Large intestine (tissue), 3 donors: Measurements from ENCODE around the gene CYP3A4. TPM values are rescaled to one million over a fixed set of nuclear protein-coding genes. Genes with fewer than 3 reads are reported as not detected.
"Not testable (repeated sequence)": the region's sequence is repeated elsewhere in the genome, so short reads cannot be mapped to it uniquely, and the experiment has no call there.

Experiments
- DNase-seq, 2 donors: peaks; one replicate each; pipeline versions ENCODE4 v3.0.0 to v3.0.0-alpha.2; 2013
- H3K27ac ChIP-seq: one replicate; pipeline ENCODE4 v1.5.1; 2013; ENCODE audit warnings: low read length
- H3K27me3 ChIP-seq: 2 replicates; pipeline ENCODE4 v1.6.1; 2013; ENCODE audit warnings: low read length; ENCODE audit not compliant: control insufficient read depth, insufficient read depth
- H3K36me3 ChIP-seq: 2 replicates; pipeline ENCODE4 v1.6.1; 2013; ENCODE audit warnings: low read length; ENCODE audit not compliant: control insufficient read depth, insufficient read depth
- H3K4me1 ChIP-seq: one replicate; pipeline ENCODE4 v1.6.1; 2013; ENCODE audit warnings: low read length; ENCODE audit not compliant: control insufficient read depth, insufficient read depth
- H3K4me3 ChIP-seq: one replicate; pipeline ENCODE4 v1.5.1; 2013; ENCODE audit warnings: low read length
- H3K9me3 ChIP-seq: one replicate; pipeline ENCODE4 v1.6.1; 2013; ENCODE audit warnings: mild to moderate bottlenecking, low read depth, low read length, moderate library complexity; ENCODE audit not compliant: control insufficient read depth
- WGBS: methylation state at CpG from one replicate; pipeline ENCODE4 v1.1.5; 2013; ENCODE audit warnings: low lambda C conversion rate; ENCODE audit not compliant: insufficient coverage; 5-methylcytosine and 5-hydroxymethylcytosine counted together
- polyA plus RNA-seq: library from polyadenylated mRNA; unstranded; fragments of 120-200 nt; gene quantifications from one replicate; pipeline ENCODE4 v1.2.1, GENCODE V29; 2013

The CYP3A4 gene
- polyA plus RNA-seq, 1 donor = 14.3 TPM

DNA sequence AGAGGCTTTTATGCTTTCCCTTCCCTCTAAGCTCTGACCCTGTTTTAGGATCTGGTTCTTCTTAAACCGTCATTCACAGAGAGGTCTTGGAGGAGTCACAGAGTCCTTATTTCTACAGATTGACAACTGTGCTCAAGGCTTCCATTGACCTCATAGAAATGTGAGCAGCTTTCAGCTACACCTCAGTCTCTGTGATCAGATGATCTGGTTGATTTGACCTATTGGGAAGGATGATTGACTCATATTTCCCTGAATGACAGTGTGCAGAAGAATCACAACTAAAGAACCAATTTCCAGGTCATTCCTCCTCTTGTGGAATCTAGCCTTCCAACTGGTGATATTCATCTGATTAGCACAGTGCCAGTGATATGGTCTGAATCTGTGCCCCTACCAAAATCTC, 3.4 kb downstream of the CYP3A4 start:
- Histone ChIP-seq H3K4me3 (no peak overlapping the region), H3K27ac (no peak overlapping the region), H3K36me3 (no peaks in the 10 kb centered on the region), H3K4me1 (peaks cover 18% of the 10 kb centered on the region), H3K9me3 (no peaks in the 10 kb centered on the region), H3K27me3 (no peaks in the 10 kb centered on the region)
- WGBS = no CpG with 5 or more reads among the region's 1 CpG
- DNase-seq = no peak

GRCh38 chr7:99779949-99780348, 4.0 kb downstream of the CYP3A4 start:
- H3K27ac ChIP-seq = no peak overlapping the region
- DNase-seq = no peak
- H3K27me3 ChIP-seq = no peaks in the 10 kb centered on the region
- no peak overlapping the region for H3K4me3 ChIP-seq
- no CpG with 5 or more reads among the region's 3 CpGs for WGBS
- H3K9me3 ChIP-seq = no peaks in the 10 kb centered on the region
- H3K4me1 ChIP-seq = peaks cover 18% of the 10 kb centered on the region
- no peaks in the 10 kb centered on the region for H3K36me3 ChIP-seq

- Histone ChIP-seq H3K36me3 (no peaks in the 10 kb centered on the region), H3K27ac (no peak overlapping the region), H3K4me3 (no peak overlapping the region), H3K9me3 (no peaks in the 10 kb centered on the region), H3K4me1 (peaks cover 9% of the 10 kb centered on the region), H3K27me3 (no peaks in the 10 kb centered on the region)
- WGBS = 100% methylated on average over 3 of the region's 5 CpGs
- DNase-seq = no peak
These were observed 5.1 kb downstream of the CYP3A4 start for GRCh38 chr7:99778880-99779279.

GRCh38 chr7:99773395-99773794, 10.6 kb downstream of the CYP3A4 start:
- peaks cover 16% of the 10 kb centered on the region for H3K4me1 ChIP-seq
- not testable (repeated sequence) for H3K27me3 ChIP-seq, H3K4me3 ChIP-seq, DNase-seq, H3K36me3 ChIP-seq, H3K9me3 ChIP-seq
- WGBS = no CpG with 5 or more reads among the region's 1 CpG
- peak overlapping the region; percentile 82 for H3K27ac ChIP-seq

DNA sequence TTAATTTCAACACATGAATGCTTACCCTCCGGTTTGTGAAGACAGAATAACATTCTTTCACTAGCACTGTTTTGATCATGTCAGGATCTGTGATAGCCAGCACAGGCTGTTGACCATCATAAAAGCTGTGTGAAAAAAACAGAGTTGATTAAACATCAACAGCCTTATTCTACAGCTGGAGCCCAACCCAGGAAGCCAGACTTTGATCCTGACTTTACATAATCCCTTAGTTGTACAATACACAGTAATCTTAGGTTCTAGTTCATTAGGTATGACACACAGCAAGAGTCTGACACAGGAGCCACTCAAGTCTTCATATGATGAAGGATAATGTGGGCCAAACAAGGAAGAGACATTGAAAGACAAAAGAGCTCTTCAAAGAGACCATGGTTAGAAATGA, 11.4 kb downstream of the CYP3A4 start:
- Histone ChIP-seq H3K27ac (peak overlapping the region; percentile 82), H3K4me3 (no peak overlapping the region), H3K9me3 (no peaks in the 10 kb centered on the region), H3K4me1 (peaks cover 16% of the 10 kb centered on the region), H3K36me3 (no peaks in the 10 kb centered on the region), H3K27me3 (no peaks in the 10 kb centered on the region)
- 40% methylated on average over 1 of the region's 1 CpG for WGBS
- peak; percentile 81 to 92 for DNase-seq

DNA sequence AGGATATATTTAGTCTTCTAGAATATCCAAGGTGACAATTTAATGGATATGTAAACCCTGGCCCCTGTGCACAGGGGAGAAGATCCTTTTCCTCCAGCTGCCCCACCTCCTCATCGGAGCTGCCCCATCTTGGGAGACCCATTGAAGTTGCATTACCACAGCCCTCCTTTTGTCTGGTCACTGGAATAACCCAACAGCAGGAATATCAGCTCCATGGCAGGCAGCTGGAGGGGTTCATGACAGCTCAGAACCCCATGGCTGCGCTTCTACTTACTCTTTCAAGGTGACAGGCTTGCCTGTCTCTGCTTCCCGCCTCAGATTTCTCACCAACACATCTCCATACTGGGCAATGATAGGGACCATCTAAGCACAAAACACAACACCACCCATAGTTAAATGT, 14.5 kb downstream of the CYP3A4 start:
- WGBS = no CpG with 5 or more reads among the region's 3 CpGs
- not testable (repeated sequence) for DNase-seq, H3K36me3 ChIP-seq, H3K9me3 ChIP-seq, H3K27me3 ChIP-seq, H3K27ac ChIP-seq, H3K4me3 ChIP-seq
- H3K4me1 ChIP-seq = peaks cover 11% of the 10 kb centered on the region

- no peak for DNase-seq
- no peaks in the 10 kb centered on the region for H3K9me3 ChIP-seq
- WGBS = no CpG with 5 or more reads among the region's 2 CpGs
- no peak overlapping the region for H3K27ac ChIP-seq
- H3K36me3 ChIP-seq = no peaks in the 10 kb centered on the region
- H3K4me3 ChIP-seq = no peak overlapping the region
- H3K4me1 ChIP-seq = peaks cover 11% of the 10 kb centered on the region
- no peaks in the 10 kb centered on the region for H3K27me3 ChIP-seq
These were observed 15.5 kb downstream of the CYP3A4 start for GRCh38 chr7:99768471-99768870.

GRCh38 chr7:99767662-99768061, 16.3 kb downstream of the CYP3A4 start:
- no peak for DNase-seq
- peaks cover 8% of the 10 kb centered on the region for H3K4me1 ChIP-seq
- no peaks in the 10 kb centered on the region for H3K27me3 ChIP-seq
- H3K36me3 ChIP-seq = no peaks in the 10 kb centered on the region
- WGBS = 86% methylated on average over 1 of the region's 1 CpG
- H3K27ac ChIP-seq = no peak overlapping the region
- no peak overlapping the region for H3K4me3 ChIP-seq
- H3K9me3 ChIP-seq = no peaks in the 10 kb centered on the region

DNA sequence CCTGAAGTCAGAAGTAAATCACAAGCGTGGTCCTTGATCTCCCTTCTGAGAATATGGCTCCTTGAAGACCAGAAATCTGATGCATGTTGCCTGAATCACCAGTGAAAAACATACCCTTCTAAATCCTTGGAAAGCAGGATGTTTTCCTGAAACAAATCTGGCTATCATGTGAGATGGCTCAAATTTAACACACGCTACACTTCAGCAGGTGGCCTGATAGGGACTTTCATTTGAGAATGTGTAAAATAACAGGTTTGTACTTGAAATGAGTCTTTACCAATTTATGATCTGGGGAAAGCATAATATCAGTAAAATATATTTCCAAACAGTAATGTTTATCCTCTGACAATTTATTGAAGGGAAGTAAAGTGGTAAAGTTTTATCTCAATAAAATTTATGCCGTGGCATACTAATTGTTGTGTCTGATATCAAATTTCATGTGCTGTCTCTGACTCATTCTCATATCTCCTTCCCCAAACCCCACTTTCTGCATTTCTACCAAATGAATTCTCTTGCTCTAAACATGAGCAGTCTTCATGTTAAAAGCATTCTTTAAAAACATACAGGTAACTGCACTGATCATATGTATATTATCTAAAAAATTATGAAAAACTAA, 17.4 kb downstream of the CYP3A4 start:
- Histone ChIP-seq H3K9me3 (no peaks in the 10 kb centered on the region), H3K36me3 (no peaks in the 10 kb centered on the region), H3K4me1 (peaks cover 1% of the 10 kb centered on the region), H3K27ac (no peak overlapping the region), H3K27me3 (no peaks in the 10 kb centered on the region), H3K4me3 (no peak overlapping the region)
- WGBS = 100% methylated on average over 1 of the region's 3 CpGs
- no peak for DNase-seq

DNA sequence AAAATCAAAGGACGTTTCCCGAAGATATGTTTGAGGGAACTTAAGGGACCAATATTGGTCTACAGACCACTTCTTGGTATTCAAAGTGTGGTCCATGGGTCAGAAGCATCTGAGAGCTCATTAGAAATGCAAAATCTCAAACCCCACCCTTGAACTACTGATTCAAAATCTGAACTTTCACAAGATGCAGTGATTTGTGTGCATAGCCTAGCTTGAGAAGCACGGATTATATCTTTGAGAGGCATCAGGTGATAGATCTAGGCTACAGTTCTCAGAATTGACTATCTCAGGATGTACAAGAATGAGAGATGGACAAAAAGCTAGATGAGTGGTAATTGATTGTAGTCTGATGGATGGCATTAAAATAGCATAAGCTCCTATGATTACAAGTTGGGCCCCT, 19.5 kb downstream of the CYP3A4 start:
- Histone ChIP-seq H3K27me3 (no peaks in the 10 kb centered on the region), H3K4me3 (no peak overlapping the region), H3K27ac (no peak overlapping the region), H3K36me3 (no peaks in the 10 kb centered on the region), H3K9me3 (no peaks in the 10 kb centered on the region), H3K4me1 (no peaks in the 10 kb centered on the region)
- DNase-seq = no peak
- WGBS = 93% methylated on average over 3 of the region's 3 CpGs

DNA sequence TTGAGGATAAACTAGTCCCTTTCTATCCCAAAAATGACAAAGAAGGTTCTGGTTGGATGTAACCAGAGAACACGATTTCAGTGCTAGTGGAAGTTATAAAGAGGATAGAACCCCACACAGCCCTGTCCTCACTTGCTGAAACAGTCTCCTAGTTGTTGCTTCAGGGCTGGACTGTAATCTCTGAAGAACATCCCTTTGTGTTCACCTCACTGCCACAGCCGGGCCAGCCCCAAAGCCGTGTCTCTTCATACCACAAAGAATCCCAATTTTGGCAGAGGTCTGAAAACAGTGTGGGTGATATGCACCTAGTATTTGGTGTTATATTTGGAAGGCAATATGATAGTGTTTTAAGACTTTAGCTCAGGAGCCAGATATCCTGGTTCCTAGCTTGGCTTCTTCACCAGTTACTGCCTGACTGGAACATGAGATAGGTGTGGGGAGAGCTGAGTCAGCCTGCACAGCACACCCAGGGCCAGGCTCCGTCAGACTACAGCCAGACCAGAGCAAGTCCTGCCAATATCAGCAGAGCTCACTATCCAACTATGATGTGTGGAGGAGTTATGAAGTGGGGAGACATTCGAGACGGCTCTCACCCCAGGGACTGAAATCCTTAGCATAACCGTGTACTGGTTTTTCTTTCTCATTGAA, 21.2 kb downstream of the CYP3A4 start:
- no peaks in the 10 kb centered on the region for H3K27me3 ChIP-seq
- no peaks in the 10 kb centered on the region for H3K9me3 ChIP-seq
- DNase-seq = no peak
- H3K36me3 ChIP-seq = no peaks in the 10 kb centered on the region
- 80% methylated on average over 1 of the region's 7 CpGs for WGBS
- no peaks in the 10 kb centered on the region for H3K4me1 ChIP-seq
- H3K4me3 ChIP-seq = no peak overlapping the region
- no peak overlapping the region for H3K27ac ChIP-seq
